Retinal pigment epithelial cell (primary cell): ENCODE data around the gene SHISA5.
"Not testable (repeated sequence)": the region's sequence is repeated elsewhere in the genome, so short reads cannot be mapped to it uniquely, and the experiment has no call there.

Experiments
- DNase-seq: peaks from one replicate; pipeline ENCODE4 v3.0.0-alpha.2; 2010; ENCODE audit warnings: low read depth
- H3K4me3 ChIP-seq: 2 replicates; pipeline ENCODE4 v1.5.1; 2011; ENCODE audit warnings: mild to moderate bottlenecking, low read length, control low read depth, moderate library complexity
- TF ChIP-seq, protein P1 (sequence below): conservative IDR thresholded peaks from 2 replicates; pipeline ENCODE4 v1.5.1; 2011; ENCODE audit warnings: low read depth, low read length, control low read depth, inconsistent platforms

Gene SHISA5

GRCh38 chr3:48465237-48465530 is 38.8 kb downstream of the SHISA5 start:
- no peak overlapping the region for H3K4me3 ChIP-seq
- TF ChIP-seq, protein P1, sequence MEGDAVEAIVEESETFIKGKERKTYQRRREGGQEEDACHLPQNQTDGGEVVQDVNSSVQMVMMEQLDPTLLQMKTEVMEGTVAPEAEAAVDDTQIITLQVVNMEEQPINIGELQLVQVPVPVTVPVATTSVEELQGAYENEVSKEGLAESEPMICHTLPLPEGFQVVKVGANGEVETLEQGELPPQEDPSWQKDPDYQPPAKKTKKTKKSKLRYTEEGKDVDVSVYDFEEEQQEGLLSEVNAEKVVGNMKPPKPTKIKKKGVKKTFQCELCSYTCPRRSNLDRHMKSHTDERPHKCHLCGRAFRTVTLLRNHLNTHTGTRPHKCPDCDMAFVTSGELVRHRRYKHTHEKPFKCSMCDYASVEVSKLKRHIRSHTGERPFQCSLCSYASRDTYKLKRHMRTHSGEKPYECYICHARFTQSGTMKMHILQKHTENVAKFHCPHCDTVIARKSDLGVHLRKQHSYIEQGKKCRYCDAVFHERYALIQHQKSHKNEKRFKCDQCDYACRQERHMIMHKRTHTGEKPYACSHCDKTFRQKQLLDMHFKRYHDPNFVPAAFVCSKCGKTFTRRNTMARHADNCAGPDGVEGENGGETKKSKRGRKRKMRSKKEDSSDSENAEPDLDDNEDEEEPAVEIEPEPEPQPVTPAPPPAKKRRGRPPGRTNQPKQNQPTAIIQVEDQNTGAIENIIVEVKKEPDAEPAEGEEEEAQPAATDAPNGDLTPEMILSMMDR, result no peak
- no peak for DNase-seq

DNA sequence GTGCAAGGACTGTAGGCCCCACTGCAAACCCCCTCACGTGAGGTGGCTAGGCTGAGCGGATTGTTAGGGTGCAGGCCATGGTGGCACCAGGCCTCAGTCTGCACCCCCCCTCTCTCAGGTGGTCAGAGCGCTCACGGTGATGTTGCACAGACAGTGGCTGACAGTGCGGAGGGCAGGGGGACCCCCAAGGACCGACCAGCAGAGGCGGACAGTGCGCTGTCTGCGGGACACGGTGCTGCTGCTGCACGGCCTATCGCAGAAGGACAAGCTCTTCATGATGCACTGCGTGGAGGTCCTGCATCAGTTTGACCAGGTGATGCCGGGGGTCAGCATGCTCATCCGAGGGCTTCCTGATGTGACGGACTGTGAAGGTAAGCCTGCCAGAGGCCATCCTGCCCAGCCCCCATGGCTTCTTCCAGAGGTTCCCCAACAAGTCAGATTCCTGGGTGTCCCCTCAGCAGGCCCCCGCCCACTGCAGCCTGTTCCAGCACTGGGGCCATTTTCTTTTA is 39.2 kb downstream of the SHISA5 start:
- no peak for DNase-seq
- TF ChIP-seq, protein P1, result no peak
- H3K4me3 ChIP-seq, result no peak overlapping the region

GRCh38 chr3:48463703-48464102 is 40.3 kb downstream of the SHISA5 start:
- TF ChIP-seq, protein P1, result no peak

GRCh38 chr3:48461767-48462166 is 42.2 kb downstream of the SHISA5 start:
- H3K4me3 ChIP-seq, DNase-seq: not testable (repeated sequence)

More at GRCh38 chr3:48463703-48464102, 40.3 kb downstream of the SHISA5 start:
- DNase-seq, result no peak
- H3K4me3 ChIP-seq, result no peak overlapping the region

GRCh38 chr3:48460517-48460902 is 43.5 kb downstream of the SHISA5 start:
- no peak overlapping the region for H3K4me3 ChIP-seq
- TF ChIP-seq, protein P1, result no peak
- DNase-seq, result no peak

DNA sequence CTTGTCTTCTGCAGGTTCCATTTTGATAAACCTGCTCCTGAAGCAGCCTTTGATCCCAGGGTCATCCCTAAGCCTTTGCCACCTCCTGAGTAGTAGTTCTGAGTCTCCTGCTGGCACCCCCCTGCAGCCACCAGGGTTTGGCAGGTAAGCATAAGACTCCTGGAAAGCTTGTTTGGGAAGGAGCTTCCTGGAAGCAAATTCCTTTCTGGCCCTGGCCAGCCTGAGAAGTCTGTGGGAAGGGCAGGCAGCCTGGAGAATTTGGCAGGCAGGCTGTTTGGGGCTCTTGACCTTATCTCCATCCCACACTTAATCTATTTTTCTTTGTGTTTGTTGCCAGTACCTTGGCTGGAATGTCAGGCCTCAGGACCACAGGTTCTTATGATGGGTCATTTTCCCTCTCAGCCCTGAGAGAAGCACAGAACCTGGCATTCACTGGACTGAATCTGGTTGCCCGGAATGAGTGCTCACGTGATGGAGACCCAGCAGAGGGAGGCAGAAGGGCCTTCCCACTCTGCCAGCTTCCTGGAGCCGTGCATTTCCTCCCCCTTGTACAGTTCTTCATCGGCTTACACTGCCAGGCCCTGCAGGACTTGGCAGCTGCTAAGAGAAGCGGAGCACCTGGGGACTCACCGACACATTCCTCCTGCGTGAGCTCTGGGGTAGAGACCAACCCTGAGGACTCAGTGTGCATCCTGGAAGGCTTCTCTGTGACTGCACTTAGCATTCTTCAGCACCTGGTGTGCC is 44.0 kb downstream of the SHISA5 start:
- H3K4me3 ChIP-seq, result no peak overlapping the region
- TF ChIP-seq, protein P1, result no peak
- no peak for DNase-seq

- TF ChIP-seq, protein P1, result no peak
- H3K4me3 ChIP-seq, result no peak overlapping the region
- no peak for DNase-seq
These were observed 44.6 kb downstream of the SHISA5 start for GRCh38 chr3:48459331-48459730.
